ENCODE data around the gene PLA2R1. TPM values are rescaled to one million over a fixed set of nuclear protein-coding genes. Genes with fewer than 3 reads are reported as not detected.

The PLA2R1 gene
- polyA plus RNA-seq, 1 experiment: 2.0 TPM

DNA sequence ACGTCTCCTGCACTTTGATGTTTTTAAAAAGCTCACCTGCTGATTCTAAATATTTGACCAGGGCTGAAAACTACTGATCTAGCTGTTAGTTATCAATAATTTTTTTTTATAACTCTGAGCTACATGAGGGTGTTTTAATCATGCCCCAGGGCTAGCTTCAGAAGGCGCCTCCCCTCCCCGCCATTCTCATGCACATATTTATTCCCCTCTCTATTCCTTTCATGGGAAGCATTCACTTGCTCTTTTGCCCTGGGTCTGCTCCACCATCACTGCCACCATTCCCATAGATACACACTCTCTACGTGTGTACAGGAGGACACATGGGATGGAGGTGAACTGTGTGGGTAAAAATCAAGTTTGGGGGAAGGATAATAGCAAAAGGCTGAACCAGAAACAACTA, 101.0 kb downstream of the PLA2R1 start:
- H3K4me3 ChIP-seq (ENCODE audit: low read depth, low read length): no peak overlapping the region
- POLR2A ChIA-PET: no interaction called here
- CTCF ChIA-PET: no interaction called here
- no peaks in the 10 kb centered on the region for H3K9me3 ChIP-seq (ENCODE audit: control insufficient read depth, insufficient read depth, low read length)
- no peak for DNase-seq (ENCODE audit: low read depth, low spot score)
- H3K27ac ChIP-seq (ENCODE audit: low read depth, low read length): no peak overlapping the region
- no peaks in the 10 kb centered on the region for H3K27me3 ChIP-seq (ENCODE audit: control insufficient read depth, insufficient read depth, low read length)
- TF ChIP-seq, protein P1, sequence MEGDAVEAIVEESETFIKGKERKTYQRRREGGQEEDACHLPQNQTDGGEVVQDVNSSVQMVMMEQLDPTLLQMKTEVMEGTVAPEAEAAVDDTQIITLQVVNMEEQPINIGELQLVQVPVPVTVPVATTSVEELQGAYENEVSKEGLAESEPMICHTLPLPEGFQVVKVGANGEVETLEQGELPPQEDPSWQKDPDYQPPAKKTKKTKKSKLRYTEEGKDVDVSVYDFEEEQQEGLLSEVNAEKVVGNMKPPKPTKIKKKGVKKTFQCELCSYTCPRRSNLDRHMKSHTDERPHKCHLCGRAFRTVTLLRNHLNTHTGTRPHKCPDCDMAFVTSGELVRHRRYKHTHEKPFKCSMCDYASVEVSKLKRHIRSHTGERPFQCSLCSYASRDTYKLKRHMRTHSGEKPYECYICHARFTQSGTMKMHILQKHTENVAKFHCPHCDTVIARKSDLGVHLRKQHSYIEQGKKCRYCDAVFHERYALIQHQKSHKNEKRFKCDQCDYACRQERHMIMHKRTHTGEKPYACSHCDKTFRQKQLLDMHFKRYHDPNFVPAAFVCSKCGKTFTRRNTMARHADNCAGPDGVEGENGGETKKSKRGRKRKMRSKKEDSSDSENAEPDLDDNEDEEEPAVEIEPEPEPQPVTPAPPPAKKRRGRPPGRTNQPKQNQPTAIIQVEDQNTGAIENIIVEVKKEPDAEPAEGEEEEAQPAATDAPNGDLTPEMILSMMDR (IDR thresholded peaks at IDR 0.05; ENCODE audit: low read depth, low read length): no peak

DNA sequence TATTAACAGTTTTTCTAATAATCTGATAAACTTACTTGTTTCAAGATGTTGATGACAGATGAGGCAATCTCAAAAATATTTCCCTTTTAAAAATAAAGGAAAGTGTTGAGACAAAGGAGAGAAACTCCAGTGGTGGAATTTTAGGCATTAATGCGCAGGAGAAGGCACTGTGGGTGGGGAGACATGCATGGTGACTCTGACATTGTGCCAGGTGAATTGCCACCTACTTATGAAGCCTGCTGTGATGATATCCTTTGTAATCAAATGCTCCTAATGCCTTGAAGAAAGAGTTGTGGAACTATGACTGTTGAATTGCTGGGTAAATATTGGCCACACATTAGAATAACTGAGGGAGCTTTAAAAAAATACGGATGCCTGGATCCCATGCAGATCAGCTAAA, 101.4 kb downstream of the PLA2R1 start:
- TF ChIP-seq, protein P1 (IDR thresholded peaks at IDR 0.05; ENCODE audit: low read depth, low read length): no peak
- no peak for DNase-seq (ENCODE audit: low read depth, low spot score)
- H3K4me3 ChIP-seq (ENCODE audit: low read depth, low read length): no peak overlapping the region
- no peaks in the 10 kb centered on the region for H3K27me3 ChIP-seq (ENCODE audit: control insufficient read depth, insufficient read depth, low read length)
- ChIA-PET POLR2A (no interaction called here), CTCF (no interaction called here)
- H3K27ac ChIP-seq (ENCODE audit: low read depth, low read length): no peak overlapping the region
- no peaks in the 10 kb centered on the region for H3K9me3 ChIP-seq (ENCODE audit: control insufficient read depth, insufficient read depth, low read length)

DNA sequence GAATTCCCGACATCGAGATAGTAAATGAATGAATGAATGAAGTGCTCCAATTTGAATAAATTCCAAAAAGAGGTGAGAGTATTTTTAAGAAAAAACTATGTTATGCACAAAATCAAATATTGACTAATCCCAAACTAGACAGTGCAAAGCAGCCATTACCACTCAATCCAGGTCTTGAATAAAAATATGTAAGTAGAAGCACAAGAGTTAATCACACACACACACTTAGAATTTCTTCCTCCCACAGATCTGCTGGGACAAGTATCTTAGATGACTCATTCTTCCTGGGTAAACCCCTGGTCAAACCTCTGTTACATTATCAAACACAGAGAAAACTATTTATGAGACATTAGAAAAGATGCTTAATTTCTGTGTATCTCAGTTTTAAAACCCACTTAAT, 102.0 kb downstream of the PLA2R1 start:
- CTCF ChIA-PET: interaction anchor here (0.5 kb wide), 1 partner anchor 1141 kb away, joined by 7 read pairs; no protein-coding TSS in a partner anchor

DNA sequence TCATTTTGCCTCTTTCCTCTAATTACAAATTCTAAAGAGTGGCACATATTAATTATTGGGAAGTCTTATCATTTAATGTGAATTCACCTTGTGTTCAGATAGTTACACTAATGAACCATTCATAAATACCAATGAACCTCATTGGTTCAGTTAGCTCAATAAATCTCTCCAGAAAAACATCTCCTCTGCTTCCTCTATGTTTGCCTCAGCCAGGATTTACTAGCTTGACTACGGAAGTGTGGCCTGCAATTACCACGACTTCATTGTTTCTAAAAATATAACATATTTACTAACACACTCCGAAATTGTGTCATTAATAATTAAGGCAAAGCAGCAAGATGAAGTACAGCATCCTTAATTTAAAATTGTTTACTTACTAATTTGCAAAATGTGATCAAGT, 103.3 kb downstream of the PLA2R1 start:
- DNase-seq (ENCODE audit: low read depth, low spot score): no peak
- ChIA-PET POLR2A (no interaction called here), CTCF (interaction anchor here (1.3 kb wide), 1 partner anchor 9 kb away, joined by 6 read pairs; no protein-coding TSS in a partner anchor)
- no peaks in the 10 kb centered on the region for H3K9me3 ChIP-seq (ENCODE audit: control insufficient read depth, insufficient read depth, low read length)
- TF ChIP-seq, protein P1 (IDR thresholded peaks at IDR 0.05; ENCODE audit: low read depth, low read length): no peak
- H3K27me3 ChIP-seq (ENCODE audit: control insufficient read depth, insufficient read depth, low read length): no peaks in the 10 kb centered on the region
- H3K27ac ChIP-seq (ENCODE audit: low read depth, low read length): no peak overlapping the region
- H3K4me3 ChIP-seq (ENCODE audit: low read depth, low read length): no peak overlapping the region

More for the DNA sequence above, 102.0 kb downstream of the PLA2R1 start:
- H3K4me3 ChIP-seq (ENCODE audit: low read depth, low read length): no peak overlapping the region
- DNase-seq (ENCODE audit: low read depth, low spot score): peak; percentile 23
- POLR2A ChIA-PET: no interaction called here
- H3K9me3 ChIP-seq (ENCODE audit: control insufficient read depth, insufficient read depth, low read length): no peaks in the 10 kb centered on the region
- TF ChIP-seq, protein P1 (IDR thresholded peaks at IDR 0.05; ENCODE audit: low read depth, low read length): no peak
- H3K27me3 ChIP-seq (ENCODE audit: control insufficient read depth, insufficient read depth, low read length): no peaks in the 10 kb centered on the region
- no peak overlapping the region for H3K27ac ChIP-seq (ENCODE audit: low read depth, low read length)

- ChIA-PET CTCF (no interaction called here), POLR2A (no interaction called here)
- H3K9me3 ChIP-seq (ENCODE audit: control insufficient read depth, insufficient read depth, low read length): no peaks in the 10 kb centered on the region
Measured at GRCh38 chr2:159953136-159953823, 109.1 kb downstream of the PLA2R1 start.

More at GRCh38 chr2:159953136-159953823, 109.1 kb downstream of the PLA2R1 start:
- no peak overlapping the region for H3K27ac ChIP-seq (ENCODE audit: low read depth, low read length)
- DNase-seq (ENCODE audit: low read depth, low spot score): no peak
- no peak overlapping the region for H3K4me3 ChIP-seq (ENCODE audit: low read depth, low read length)
- TF ChIP-seq, protein P1 (IDR thresholded peaks at IDR 0.05; ENCODE audit: low read depth, low read length): no peak
- H3K27me3 ChIP-seq (ENCODE audit: control insufficient read depth, insufficient read depth, low read length): no peaks in the 10 kb centered on the region
